Stimulated activated memory B cell treated with anti-CD40 and anti-IgM and Interleukin-4, amounts not matched to agents 10 μg/mL and 1 μg/mL and 100 μg/mL, for 72 hours (primary cell): ENCODE measurements around the gene MYCN.
A peak's percentile ranks its signal among the peaks of the same experiment; 100 is the strongest.
"Not testable (repeated sequence)": the region's sequence is repeated elsewhere in the genome, so short reads cannot be mapped to it uniquely, and the experiment has no call there.

Source experiments
- ATAC-seq: fragments of 150-1000 bp; cut with Tn5 transposase; 2 replicates; pipeline ENCODE4 v1.10.0; 2021
- H3K27ac Mint-ChIP-seq: one replicate; pipeline ENCODE4 v1.8.0; 2022; ENCODE audit warnings: mild to moderate bottlenecking, mixed read lengths
- H3K27me3 Mint-ChIP-seq: one replicate; pipeline ENCODE4 v1.8.0; 2022; ENCODE audit warnings: mixed read lengths
- H3K36me3 Mint-ChIP-seq: one replicate; pipeline ENCODE4 v1.8.0; 2022; ENCODE audit warnings: mixed read lengths
- H3K4me1 Mint-ChIP-seq: one replicate; pipeline ENCODE4 v1.8.0; 2022; ENCODE audit warnings: mixed read lengths
- H3K4me3 Mint-ChIP-seq: one replicate; pipeline ENCODE4 v1.8.0; 2022; ENCODE audit warnings: mild to moderate bottlenecking, moderate library complexity, mixed read lengths
- H3K9me3 Mint-ChIP-seq: one replicate; pipeline ENCODE4 v1.8.0; 2022; ENCODE audit warnings: mixed read lengths

MYCN gene

DNA sequence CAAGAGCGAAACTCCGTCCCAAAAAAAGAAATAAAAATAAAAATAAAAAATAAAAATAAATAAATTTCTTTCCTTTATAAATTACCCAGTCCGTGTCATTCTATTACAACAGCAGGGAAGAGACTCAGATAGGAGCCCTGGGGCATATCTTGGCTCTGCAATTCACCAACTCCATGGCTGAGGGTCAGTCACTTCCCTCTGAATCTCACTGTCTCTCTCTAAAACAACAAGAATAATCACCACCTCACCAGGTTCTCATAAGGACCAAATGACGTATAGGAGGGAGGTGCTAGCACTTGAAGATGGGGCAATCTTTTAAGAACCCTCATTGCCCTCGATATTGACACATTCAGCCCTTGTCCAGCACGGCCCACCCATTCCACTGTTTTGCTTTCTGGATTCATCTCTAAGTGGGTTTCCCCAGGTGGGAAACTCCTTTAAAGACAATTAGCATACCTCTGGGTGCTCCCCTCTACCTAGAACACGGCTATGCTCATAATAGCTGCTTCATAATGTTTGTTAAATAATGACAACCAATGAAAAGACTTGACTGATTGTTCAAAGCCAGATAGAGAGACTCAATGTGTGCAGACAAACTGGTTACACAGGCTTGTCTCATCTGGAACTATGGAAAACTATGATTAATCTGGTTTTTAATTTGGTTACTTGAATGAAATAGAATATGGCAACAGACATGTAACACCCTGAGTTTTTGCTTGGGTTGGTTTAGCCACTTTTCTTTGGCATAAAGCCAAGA, 15.1 kb downstream of the MYCN start:
- Mint-ChIP-seq H3K27ac (no peak overlapping the region), H3K4me3 (no peak overlapping the region), H3K27me3 (peaks cover 9% of the 10 kb centered on the region), H3K36me3 (no peaks in the 10 kb centered on the region), H3K9me3 (no peaks in the 10 kb centered on the region), H3K4me1 (no peaks in the 10 kb centered on the region)
- ATAC-seq, result no peak

DNA sequence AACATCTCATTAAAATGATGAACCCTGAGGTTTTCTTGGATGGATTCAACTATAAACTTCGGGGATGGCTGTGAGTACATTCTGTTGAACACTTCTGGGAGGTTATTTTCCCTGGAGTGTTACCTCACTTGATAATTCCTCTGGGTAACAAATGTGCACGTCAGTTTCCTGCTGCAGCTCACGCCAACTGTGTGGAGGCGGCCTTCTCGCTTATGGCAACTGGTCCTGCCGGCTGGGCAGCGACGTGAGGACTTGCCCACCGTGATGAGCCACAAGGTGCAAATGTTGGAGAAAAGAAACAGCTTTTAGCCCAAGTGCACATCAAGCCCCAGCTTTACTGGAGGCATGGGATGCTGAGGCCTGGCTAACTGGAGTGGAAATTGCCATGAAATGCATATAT, 15.9 kb downstream of the MYCN start:
- H3K27ac Mint-ChIP-seq, result no peak overlapping the region
- H3K9me3 Mint-ChIP-seq, result no peaks in the 10 kb centered on the region
- H3K4me3 Mint-ChIP-seq, result no peak overlapping the region
- H3K36me3 Mint-ChIP-seq, result no peaks in the 10 kb centered on the region
- H3K4me1 Mint-ChIP-seq, result no peaks in the 10 kb centered on the region
- peaks cover under 1% of the 10 kb centered on the region for H3K27me3 Mint-ChIP-seq
- no peak for ATAC-seq

DNA sequence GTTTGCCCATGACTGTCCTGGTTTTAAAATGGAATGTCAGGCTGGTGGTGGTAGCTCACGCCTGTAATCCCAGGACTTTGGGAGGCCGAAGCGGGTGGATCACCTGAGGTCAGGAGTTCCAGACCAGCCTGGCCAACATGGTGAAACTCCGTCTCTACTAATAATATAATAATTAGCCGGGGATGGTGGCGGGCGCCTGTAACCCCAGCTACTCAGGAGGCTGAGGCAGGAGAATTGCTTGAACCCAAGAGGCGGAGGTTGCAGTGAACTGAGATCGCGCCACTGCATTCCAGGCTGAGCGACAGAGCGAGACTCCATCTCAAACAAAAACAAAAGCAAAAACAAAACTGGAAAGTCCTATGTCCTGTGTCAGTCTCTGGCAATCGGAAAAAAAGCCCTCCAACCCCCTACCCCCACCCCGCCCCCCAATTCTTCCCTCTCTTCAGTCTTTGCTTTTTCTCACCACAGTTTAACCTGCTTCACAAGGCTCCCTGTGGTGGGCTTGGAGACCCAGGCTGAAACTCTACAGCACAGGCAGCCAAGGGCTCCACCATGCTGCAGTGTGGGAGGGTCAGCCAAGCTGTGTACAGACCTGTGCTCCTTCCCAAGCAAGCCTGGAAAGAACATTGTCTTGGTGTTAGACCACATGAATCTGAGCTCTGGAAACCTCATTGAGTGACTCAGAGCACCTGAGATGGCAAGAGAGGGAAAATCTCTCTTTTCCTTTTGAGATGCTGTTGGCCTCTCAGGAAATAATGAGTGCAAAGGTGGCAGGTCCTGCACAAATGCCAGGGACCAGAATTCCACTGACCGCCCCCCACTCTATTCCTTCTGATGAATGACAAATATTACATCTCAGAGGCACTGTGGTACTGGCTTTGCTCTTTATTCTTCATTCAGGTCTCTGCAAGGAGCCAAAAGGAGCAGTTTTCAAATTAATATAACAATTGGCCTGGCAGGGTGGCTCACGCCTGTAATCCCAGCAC, 16.7 kb downstream of the MYCN start:
- no peaks in the 10 kb centered on the region for H3K9me3 Mint-ChIP-seq
- no peak overlapping the region for H3K4me3 Mint-ChIP-seq
- ATAC-seq, result no peak
- H3K36me3 Mint-ChIP-seq, result no peaks in the 10 kb centered on the region
- H3K27me3 Mint-ChIP-seq, result no peaks in the 10 kb centered on the region
- no peaks in the 10 kb centered on the region for H3K4me1 Mint-ChIP-seq
- H3K27ac Mint-ChIP-seq, result no peak overlapping the region

DNA sequence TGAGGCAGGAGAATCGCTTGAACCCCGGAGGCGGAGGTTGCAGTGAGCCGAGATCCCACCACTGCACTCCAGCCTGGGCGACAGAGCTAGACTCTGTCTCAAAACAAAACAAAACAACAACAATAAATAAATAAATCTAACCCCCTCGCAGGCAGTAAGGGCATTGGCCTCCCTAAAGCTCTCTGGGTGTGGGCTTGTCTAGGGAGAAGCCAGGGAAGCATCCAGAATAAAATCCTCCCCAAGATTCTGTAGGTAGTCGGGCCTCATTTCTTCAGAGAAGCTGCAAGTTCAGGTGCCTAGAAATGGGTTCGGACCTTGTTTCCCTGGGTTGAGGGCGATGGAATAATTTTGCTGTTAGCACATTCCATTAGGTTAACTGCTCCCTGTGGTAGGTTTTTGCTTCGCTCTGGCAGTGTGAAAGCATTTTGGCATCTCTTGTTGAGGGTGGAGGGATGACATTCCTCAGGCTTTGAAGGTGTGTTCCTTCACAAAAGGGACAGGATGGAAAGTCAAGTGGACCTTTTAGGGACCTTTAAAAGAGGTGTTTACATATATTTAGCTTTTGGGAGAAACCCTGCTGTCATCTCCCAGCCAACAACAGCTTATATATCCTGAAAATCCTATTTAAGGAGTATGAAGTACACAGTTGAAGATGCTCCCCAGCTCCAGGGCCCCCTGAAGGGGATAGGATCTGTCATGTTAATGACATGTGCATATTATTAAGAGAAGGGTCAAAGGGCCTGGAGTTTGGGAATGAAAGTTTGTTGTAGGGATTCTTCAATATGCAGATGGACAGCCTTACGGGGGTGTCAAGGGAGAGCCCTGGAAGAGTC, 17.7 kb downstream of the MYCN start:
- H3K9me3 Mint-ChIP-seq, result no peaks in the 10 kb centered on the region
- no peak for ATAC-seq
- no peak overlapping the region for H3K27ac Mint-ChIP-seq
- no peaks in the 10 kb centered on the region for H3K36me3 Mint-ChIP-seq
- H3K27me3 Mint-ChIP-seq, result no peaks in the 10 kb centered on the region
- H3K4me1 Mint-ChIP-seq, result no peaks in the 10 kb centered on the region
- H3K4me3 Mint-ChIP-seq, result no peak overlapping the region

DNA sequence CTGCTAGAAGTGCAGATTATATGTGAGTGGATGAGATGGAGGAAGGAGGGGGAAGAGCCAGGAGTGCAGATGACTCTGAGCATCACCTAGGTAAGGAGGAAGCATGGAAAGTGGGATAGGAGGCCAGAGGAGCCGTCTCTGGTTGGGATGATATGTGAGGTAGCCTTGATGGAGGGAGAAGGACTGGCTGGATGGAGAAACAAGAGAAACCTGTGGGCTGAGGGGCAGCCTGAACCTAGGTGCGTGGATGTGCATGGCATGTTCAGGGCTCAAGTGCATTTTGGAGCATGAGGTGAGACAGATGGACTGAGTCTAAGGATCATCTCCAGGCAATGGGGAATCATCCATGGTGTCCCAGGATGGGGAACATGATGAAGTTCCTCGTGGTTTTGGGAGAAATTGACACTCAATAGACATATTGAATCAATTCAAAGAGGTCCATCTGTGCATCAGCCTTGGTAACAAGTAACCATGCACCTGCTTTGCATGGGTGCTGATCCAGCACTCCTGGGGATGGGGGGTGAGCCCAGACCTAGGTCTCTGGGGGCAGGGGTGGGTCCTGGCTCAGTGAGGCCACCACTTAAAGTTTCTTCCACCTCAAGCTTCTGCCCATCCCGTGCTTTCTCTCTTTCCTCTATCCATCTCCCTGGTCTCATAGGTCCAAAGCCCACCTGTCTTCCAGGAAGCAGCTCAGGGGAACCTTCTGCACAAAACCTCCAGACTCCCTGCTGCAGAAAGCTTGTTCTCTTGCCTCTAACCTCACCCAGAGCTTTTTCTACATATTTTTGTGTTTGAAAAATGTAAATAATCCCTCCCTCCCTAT, 19.2 kb downstream of the MYCN start:
- Mint-ChIP-seq H3K27me3 (no peaks in the 10 kb centered on the region), H3K4me1 (no peaks in the 10 kb centered on the region), H3K9me3 (no peaks in the 10 kb centered on the region), H3K4me3 (no peak overlapping the region), H3K27ac (no peak overlapping the region), H3K36me3 (no peaks in the 10 kb centered on the region)
- no peak for ATAC-seq

DNA sequence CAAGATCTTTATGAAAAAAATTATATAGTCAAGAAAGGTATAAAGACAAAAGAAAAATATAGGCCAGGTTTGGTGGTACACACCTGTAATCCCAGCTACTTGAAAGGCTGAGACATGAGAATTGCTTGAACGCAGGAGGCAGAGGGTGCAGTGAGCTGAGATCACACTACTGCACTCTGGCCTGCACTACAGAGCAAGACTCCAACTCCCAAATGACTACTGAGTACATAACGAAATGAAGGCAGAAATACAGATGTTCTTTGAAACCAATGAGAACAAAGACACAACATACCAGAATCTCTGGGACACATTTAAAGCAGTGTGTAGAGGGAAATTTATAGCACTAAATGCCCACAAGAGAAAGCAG, 19.8 kb downstream of the MYCN start:
- H3K36me3 Mint-ChIP-seq, H3K4me3 Mint-ChIP-seq, H3K27ac Mint-ChIP-seq, H3K27me3 Mint-ChIP-seq, H3K9me3 Mint-ChIP-seq, ATAC-seq, H3K4me1 Mint-ChIP-seq: not testable (repeated sequence)

DNA sequence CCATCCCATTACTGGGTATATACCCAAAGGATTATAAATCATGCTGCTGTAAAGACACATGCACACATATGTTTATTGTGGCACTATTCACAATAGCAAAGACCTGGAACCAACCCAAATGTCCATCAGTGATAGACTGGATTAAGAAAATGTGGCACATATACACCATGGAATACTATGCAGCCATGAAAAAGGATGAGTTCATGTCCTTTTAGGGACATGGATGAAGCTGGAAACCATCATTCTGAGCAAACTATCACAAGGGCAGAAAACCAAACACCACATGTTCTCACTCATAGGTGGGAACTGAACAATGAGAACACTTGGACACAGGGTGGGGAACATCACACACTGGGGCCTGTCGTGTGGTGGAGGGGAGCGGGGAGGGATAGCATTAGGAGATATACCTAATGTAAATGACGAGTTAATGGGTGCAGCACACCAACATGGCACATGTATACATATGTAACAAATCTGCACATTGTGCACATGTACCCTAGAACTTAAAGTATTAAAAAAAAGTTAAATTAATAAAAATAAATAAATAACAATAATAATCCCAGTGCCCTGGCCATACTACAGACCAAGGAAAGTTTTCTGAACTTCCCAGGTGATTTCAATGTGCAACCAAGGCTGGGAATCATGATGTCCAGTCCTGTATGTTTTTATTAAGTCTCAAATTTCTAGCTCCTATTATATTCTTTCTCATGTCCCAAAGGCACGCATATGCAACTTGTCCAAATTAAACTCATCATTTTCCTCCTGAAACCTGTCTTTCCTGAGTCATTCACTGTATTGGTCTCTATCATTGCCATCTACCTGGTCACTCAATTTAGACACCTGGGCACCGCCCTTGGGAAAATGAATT, 23.0 kb downstream of the MYCN start:
- not testable (repeated sequence) for ATAC-seq, H3K9me3 Mint-ChIP-seq

DNA sequence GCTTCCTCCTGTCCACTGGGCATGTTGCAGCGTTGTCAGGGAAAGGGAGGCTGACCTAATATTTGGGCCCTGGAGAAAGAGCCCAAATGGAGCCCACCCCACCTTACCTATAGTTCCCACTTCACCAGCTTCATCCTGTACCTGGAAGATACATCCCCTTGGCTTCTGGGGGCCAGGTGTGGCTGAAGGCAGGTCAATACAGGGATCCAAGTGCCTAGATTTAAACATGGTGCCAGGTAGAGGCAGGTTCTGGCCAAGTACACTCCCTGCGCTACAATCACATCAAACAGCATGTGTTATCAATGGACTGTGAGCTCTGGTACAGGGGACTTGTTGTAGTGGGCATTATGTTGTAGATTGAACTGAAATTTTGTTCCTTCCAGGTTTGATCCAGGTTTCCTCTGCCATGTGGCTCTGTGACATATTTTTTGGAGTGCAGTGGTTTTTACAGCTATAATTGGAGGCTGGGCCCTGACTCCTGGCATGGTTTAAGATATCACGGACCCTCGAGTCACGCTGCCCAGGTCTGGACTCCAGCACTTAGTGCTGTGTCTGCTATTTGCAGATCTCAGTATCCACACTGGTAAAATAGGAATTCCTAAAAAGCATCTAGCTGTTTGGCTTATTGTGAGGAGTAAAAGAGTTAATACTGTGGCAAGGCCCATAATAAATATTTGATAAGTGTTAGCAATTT, 23.8 kb downstream of the MYCN start:
- Mint-ChIP-seq H3K4me1 (peaks cover 12% of the 10 kb centered on the region), H3K4me3 (no peak overlapping the region), H3K27ac (no peak overlapping the region), H3K9me3 (no peaks in the 10 kb centered on the region), H3K27me3 (no peaks in the 10 kb centered on the region), H3K36me3 (no peaks in the 10 kb centered on the region)
- no peak for ATAC-seq

More for the DNA sequence above, 23.0 kb downstream of the MYCN start:
- not testable (repeated sequence) for H3K27ac Mint-ChIP-seq, H3K27me3 Mint-ChIP-seq, H3K36me3 Mint-ChIP-seq, H3K4me3 Mint-ChIP-seq
- H3K4me1 Mint-ChIP-seq, result peaks cover 12% of the 10 kb centered on the region

DNA sequence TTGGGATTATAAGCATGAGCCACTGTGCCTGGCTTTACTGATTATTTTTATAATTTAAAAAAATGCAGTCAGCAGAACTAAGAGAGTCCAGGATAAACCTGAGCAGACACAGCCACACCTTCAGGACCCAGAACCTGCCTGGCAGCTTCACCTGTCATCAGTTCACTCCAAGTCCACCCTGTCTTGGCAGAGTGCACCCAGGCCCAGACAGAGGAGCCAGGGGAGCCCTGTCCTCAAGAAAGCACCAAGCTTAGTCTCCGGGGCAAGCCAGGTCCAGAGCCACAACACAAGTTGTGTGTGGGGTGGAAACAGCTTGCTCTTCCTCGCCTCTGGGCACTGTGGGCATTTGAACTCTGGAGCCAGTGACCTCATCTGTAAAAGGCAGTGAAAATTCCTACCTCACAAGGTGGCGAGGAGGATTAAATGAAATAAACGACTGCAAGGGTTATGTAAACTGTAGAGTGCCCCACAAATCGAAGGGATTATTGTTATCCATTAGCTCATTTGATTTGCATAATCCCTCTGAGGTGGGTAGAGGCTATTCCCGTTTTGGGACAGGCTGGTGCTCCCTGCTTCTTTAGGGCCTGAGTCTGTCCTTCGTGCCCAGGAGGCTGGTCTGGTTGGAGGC, 24.7 kb downstream of the MYCN start:
- no peaks in the 10 kb centered on the region for H3K9me3 Mint-ChIP-seq
- peaks cover 12% of the 10 kb centered on the region for H3K4me1 Mint-ChIP-seq
- no peaks in the 10 kb centered on the region for H3K27me3 Mint-ChIP-seq
- H3K27ac Mint-ChIP-seq, result no peak overlapping the region
- ATAC-seq, result no peak
- H3K36me3 Mint-ChIP-seq, result no peaks in the 10 kb centered on the region
- no peak overlapping the region for H3K4me3 Mint-ChIP-seq

DNA sequence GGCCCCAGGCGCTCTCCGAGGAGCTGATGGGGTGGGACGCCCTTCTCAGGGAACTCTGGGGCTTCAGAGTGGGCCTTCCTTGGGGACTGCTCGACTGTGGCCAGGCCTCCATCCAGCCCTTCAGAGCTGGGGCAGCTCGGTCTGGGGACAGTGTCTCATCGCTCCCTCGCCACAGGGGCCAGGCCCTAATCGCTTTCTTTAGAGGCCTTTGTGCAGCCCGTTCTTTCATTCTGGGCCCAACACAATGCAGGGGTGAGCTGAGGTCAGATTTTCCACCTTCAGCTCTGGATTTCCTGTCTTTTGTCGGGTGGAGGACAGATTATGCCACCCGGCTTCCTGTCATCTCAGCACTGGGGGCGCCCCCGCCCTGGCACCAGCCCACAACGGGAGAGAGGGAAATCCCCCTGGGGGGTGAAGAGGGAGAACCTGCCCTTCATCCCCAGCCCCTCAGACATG, 25.2 kb downstream of the MYCN start:
- H3K36me3 Mint-ChIP-seq, result no peaks in the 10 kb centered on the region
- peak; percentile 65 for ATAC-seq
- H3K27ac Mint-ChIP-seq, result no peak overlapping the region
- H3K4me1 Mint-ChIP-seq, result peaks cover 12% of the 10 kb centered on the region
- H3K4me3 Mint-ChIP-seq, result no peak overlapping the region
- H3K9me3 Mint-ChIP-seq, result no peaks in the 10 kb centered on the region
- H3K27me3 Mint-ChIP-seq, result peaks cover 4% of the 10 kb centered on the region

DNA sequence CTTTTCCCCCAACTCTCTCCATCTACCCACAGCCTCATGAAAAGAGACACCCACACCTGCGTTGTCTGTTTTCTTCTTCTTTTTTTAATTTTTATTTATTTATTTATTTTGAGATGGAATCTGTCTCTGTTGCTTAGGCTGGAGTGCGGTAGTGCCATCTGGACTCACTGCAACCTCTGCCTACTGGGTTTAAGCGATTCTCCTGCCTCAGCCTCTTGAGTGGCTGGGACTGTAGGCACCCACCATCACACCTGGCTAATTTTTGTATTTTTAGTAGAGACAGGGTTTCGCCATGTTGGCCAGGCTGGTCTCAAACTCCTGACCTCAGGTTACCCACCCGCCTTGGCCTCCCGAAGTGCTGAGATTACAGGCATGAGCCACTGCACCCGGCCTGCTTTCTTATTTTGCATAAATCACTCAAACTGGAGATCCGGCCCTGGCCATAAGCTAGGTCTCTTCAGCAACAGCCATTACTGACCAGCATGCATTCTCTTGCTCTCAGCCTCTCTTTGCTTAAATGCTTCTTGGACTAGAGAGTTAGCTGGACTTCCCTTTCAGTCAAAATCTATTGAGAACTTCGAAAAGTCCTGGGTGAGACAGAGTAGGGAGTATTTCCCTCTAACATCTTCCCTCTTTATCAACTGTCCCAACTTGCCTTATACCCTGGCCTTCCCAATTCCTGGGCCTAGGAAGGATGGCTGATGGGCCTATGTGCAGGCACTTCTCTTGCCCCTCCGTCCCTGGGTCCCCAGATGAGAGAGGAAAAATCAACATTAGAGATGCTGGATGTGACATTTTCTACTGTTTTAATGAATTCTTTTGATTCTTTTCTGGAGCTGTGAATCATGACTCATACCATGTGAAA, 27.3 kb downstream of the MYCN start:
- Mint-ChIP-seq H3K9me3 (no peaks in the 10 kb centered on the region), H3K36me3 (no peaks in the 10 kb centered on the region), H3K27ac (no peak overlapping the region), H3K4me1 (peaks cover 12% of the 10 kb centered on the region), H3K4me3 (no peak overlapping the region), H3K27me3 (peaks cover 9% of the 10 kb centered on the region)
- ATAC-seq, result no peak
